SIG-M5 treated with dmso at 0.1 percent for 504 hours (cell line): Measurements from ENCODE around the gene KY.

Source experiments
- DNase-seq: peaks from one replicate; lab custom pipeline; 2025; ENCODE audit not compliant: unreplicated experiment; lab: John Stamatoyannopoulos, UW

The KY gene

DNA sequence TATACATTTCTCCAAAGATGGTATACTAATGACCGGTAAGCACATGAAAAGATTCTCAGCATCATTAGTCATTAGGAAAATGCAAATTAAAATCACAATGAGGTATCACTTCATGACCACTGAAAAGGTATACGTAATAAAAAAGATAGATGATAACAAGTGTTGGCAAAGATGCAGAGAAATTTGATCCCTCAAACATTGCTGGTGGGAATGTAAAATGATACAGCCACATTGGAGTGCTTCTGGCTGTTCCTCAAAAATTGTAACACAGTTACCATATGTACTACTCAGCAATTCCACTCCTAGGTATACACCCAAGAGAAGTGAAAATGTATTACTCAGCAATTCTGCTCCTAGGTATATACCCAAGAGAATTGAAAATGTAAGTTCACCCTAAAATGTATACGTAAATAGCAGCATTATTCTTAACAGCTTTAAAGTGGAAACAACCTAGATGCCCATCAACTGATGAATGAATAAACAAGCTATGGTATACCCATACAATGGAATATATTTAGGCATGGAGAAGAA, 25.0 kb upstream of the KY start:
- DNase-seq: no peak

DNA sequence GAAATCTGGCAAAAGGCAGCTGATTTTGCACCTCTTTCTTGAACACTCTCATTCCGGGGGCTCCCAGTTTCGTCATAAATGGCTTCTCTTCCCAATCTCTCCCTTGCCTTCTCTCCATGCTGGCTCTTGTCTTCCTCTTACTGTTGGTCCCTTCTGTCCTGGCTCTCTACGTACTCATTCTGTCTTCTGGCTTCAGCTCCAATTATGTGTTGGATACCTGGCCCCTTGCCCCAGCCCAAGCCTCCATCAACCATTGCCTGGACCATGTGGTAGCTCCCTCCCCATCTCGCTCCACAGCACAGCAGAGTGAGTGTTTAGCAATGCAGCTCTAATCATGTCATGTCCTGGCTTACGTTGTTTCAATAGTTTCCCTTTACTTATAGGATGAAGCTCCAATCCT, 21.7 kb upstream of the KY start:
- no peak for DNase-seq

DNA sequence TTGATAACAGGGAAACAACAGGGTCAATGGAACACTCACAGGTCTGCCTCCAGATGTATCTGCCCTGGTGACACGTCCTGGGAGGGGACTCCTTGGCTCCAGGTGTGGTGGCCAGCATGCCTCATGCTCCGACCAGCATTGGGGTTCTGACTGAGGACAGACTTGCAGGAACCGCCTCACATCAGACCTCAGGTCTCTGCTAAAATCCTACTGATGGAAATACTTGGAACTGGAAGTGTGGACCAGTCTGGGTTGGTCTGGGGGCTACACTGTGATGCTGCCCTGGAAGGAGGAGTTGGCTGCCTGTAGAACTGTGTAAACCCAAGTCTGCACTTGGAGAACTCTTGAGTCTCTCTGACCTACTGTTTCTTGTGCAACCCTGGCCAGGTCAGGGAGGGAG, 17.1 kb upstream of the KY start:
- DNase-seq: no peak

DNA sequence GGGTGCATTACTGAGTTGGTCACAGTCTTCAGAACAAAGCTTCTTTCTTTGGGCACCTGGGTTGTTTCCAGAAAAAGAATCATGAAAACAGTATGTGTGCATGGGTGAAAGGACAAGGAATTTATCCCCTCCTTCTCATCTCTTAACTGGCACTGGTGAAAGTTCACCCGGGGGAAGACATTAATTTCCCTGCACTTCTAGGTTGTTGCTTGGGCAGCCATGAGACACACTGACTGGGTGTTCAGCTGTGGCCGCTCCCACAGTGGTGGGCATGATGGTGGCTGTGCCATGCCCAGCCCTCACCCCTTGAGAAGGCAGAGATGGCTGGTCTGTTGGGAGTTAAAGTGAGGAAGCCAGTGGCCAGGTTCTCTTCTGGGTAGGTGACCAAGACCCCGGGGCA, 16.6 kb upstream of the KY start:
- DNase-seq: no peak

DNA sequence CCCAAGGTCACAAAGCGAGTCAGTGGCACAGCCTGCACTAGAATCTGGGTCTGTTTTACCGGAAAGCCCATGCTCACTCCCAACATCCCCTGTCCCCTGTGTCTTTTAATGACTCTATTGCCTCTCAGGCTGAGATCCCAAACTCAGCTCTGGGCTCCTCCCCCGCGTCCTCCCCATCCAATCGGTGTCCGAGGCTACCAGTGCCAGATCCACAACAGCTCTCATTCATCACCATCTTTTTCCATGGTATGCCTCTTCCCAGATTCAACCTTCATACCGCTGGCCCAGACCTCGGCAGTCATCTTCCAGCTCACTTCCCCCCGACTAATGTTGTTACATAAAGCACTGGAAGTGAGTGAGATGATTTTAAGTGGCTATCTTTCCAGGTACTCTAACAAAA, 16.1 kb upstream of the KY start:
- DNase-seq: no peak

DNA sequence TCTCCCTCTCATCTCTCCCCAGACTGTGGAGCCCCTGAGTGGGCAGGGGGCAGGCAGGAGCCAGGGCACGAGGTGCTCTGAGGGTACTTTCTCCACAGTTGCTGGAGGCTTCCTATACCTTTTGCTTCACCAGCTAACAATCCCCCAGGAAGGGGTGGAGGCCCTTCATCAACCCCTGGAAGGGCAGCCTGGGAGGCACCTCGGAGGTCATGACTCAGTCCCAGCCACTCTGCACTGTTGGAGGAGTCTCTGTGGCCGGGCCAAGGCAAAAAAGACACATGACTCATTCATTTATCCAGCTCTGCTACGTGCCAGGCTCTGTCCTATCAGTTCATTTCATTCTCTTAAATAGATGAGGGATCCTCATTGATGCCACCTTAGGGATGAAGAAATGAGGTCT, 15.6 kb upstream of the KY start:
- DNase-seq: no peak

DNA sequence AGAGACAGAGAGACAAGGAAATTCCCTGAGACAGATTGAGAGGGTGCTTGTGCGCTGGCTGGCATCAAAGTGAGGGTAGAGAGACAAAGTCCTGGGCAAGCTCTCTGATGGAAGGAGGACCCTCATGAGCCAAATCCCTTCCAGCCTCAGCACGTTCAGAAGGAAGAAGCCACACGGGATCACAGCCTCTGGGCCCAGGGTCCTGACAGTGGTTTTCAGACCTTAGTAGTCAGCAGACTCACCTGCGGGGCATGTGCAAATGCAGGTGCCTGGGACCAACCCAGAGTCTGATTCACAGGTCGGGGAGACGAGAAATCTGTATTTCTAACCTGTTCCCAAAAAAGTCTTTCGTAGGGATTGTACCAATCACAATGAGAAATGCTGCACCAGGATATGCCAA, 15.2 kb upstream of the KY start:
- no peak for DNase-seq

DNA sequence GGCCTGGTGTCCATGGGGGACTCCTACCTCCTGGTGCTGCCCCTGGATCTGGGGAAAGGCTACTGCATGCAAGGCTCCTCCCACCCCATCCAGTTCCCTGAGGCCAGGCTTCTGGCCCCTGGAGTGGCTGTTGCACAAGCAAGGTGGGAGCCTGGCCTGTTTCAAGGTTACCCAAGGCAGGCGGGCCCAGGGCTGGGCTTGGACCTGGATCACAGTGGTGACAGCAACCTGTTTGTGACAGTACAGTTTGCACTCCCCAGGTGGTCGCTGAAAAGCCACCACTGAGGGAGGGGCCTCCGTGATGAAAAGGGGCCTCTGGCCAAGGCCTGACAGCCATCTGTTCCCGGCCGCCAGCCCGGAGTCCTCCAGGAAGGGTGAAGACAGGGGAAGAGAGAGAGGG, 14.4 kb upstream of the KY start:
- DNase-seq: no peak

DNA sequence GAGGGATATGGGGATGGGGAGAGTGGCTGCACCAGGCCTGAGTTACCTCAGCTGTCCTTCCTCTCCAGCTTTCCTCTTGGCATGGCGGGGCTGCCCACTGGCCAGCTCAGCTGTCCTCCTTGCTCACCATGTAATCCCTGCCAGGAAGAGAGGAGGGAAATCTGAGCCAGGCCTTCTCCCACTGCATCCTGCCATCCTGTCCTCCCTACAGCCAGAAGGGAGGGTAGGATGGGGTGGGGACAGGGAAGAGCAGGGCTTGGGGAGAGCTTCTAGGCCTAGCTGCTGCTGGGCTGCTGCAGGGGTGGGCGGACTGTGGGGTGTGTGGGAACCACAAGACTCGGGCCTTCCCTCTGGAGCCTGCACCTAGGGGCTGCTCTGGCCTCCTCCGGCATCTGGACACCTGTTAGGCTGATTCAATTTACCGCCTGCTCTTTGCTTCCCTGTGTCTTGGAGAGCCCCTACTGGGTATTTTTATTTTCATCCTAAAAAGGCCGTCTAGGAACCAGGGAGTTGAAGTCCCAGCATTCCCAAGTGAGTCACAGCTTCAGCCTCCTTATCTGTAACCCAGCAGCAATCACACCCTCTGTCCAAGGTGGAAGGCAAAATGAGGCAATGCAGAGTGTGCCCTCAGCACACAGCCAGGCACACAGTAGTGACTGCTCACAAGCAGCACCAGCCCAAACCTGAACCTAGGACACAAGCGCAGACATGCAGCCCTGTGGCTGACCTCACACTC, 13.1 kb upstream of the KY start:
- DNase-seq: no peak

DNA sequence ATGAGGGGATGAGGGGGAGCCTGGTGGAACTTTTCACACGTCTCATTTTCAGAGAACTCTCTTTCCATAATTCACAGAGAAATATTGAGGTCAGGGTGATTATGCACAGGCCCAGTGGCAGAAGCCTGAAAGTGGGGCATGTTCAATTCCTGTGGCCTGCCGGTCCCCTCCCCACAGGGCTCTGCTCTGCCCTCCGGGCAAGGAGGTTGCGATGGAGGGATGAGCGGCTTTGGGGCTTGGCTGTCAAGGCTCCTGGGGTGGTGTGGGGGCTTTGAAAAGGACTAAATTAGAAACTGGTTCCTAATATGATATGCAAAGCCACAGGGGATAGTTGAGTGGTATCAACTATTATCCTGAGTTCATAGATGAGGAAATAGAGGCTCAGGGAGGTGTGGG, 9.2 kb upstream of the KY start:
- no peak for DNase-seq

DNA sequence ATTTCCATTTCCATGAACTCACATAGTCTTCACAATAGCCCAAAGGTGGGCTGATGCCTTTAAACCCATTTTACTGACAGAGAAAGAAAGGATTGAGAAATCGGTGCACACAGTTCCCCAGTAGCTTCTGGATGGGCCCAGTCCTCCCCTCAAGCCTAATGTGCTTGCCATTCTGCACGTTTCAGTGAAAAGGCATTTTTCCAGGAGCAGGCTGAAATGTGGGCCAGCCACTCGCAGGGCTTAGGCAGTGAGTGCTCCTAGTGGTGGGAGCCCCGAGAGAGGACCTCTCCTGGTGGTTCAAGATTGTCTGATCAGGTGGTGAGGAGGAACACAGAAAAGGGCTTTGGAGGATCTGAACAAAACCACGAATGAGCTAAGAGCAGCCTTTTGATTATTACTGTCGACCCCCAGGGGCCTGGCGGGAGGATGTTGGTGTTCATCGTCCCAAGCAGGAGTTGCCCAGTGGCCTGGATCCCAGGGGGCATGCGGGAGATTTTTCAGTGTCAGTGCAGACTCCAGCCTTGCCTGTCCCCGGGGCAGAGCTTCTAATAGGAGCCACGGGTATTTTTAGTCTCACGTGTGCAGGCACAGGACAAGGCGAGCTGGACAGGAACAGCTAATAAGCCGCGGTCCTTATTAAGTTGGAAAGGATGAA, 8.7 kb upstream of the KY start:
- DNase-seq: no peak

DNA sequence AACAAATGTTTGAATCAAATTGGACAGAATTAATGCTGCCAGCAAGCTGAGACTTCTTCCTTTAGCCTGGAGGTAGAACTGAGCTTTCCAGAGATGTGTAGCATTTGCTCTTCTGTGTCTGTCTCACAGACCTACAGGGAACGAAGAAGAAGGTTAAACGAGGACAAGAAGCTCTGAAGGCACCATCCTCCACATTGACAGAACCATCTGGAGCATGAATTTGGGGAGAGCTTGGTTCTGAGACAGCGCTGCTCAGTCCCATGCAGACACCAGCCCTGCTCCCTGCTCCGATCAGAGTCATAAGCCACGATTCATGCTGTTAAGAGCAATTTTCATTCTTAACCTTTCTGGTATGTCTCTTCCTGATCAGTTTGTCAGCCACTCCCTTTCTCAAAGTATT, 7.7 kb upstream of the KY start:
- DNase-seq: no peak

DNA sequence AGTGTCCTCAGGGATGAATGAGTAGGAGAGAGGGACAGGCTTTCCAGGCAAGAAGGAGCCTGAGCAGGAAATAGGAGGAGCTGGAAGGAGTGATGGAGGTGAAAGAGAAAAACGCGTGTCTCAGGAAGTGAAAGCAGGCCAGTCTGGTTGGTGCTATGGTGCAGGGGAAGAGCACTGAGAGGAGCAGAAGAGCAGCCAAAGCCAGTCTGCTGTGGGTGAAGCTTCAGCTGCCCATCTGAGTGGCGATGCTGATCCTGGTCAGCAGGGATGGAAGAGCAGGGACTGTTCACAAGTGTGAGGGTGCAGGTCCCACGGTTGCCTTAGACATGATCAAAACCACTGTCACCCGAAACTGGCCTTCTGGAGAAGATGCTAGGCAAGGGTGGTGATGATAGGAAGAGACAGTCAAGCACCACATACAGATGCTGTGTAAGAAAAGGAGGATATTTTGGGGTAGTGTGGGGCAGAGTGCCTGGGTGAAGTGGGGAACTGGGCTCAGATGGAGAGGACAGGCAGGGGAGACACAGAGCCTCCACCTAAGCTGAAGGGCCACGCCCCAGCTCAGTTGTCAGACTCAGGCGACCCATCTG, 5.5 kb upstream of the KY start:
- DNase-seq: no peak

DNA sequence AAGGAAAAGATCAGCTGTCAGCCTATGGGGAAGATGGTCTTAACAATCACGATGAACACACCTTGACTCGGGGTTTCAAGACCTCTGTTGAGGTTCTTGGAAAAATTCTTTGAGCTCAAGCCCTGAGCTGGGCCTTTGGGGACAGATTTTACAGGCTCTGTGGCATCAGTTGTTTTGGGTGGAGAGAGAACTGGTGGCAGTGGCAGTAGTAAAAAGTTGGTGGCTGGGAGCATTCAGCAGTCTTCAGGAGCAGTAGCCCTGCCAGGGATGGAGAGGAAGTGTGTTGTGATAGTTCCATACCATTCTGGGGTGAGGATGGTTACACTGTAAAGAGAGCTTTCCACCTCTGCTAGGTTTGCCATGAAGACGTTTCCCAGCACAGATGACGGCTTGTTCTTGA, 4.9 kb upstream of the KY start:
- DNase-seq: no peak

DNA sequence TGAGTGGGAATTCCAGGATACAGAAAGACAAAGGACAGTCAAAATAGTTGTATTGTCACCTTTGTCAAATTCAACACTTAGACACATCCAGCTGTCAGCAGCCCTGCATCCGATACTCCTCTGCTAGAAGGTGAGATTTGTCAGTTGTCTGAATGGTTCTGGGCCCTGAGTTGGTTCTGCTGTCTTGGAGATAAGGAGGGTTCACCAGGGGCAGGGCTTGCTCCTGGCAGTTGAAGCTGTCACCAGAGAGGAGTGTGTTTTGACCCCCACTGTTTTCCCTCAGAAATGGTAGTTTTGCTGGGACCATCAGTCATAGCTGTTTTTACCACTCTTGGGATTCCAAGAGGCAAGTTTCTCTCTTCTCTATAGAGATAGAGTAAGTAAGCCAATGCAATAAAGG, 3.2 kb upstream of the KY start:
- no peak for DNase-seq

DNA sequence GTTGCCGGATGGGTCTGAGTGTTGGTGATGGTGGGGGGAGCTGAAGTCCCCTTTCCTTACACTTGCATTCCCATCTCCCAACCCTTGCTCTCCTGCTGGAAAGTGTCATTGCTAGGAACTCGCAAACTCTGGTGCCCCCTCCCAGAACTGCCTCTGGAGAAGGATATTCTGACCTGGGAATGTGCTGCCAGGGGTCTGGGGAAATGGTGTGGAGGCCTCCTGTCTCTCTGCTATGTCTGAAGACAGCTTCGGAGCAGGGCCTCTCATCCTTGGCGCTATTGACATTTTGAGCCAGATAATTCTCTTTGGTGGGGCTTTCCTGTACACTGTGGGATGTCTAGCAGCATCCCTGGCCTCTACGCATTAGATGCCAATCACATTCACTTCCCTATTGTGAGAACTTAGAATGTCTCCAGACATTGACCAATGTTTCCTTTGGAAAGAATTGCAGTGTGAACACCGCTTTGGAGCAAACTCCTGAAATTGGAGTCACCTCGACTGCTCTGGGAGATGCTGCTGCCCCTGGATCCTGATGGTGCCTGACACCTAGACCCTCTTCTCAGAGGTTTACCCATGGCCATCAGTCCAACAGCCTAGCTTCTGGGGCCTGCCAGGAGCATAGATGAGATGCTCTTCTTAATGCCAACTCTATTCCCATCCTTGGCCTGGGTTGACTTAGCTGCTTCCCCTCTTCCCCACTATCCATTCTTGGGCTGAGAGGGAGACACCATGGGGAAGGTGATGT, 2.2 kb upstream of the KY start:
- DNase-seq: no peak

DNA sequence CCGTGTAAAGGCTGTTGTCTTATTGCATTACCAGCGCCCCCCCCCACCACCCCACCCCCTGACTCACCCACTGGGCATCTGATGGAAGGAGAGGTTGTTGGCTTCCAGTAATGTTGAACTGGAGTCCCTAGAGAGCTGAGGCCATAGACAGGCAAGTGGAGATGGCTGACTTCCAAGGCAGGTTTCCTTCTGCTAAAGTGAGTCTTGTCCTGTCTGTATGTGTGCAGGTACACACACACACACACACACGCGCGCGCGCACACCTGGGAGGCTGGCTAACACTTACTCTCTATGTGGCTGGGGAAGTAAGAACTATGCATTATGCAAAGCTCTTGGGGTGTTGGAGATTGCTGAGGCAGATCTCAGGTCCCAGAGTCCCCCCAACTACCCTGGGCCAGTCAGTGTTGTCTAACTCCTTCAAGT, 1.6 kb upstream of the KY start:
- DNase-seq: no peak

DNA sequence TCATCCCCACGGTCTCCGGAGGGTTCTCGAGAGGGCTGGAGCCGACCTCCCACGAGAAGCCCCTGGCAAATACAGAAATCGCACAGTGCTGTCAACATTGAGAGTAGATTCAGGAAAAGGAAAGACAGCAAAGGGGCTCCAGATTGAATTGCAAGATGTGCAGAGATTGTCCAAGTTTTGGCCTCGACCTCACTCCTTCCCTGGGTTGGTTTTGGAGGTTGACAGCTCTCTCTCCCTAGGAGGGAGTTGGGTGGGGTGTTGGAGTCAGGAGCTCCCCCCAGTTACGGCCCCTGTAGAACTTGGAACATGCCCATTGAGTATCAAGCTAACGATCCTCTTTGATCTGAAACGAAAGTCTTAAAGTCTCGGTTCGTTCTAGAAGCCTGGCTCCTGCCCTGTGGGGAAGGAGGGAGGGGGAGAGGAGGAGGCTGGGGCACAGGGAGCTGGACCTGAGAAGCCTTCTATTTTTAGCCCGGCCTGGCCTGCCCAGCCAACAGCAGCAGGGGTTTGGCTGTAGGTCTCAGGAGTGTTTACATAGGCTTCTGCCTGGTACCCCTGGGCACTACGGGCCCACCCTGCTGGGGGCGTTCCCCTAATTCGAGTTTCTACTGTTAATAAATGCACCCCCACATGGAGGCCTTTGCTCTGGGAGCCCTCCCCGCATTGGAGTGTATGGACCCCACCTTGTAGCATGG, 672 bp upstream of the KY start:
- DNase-seq: no peak

DNA sequence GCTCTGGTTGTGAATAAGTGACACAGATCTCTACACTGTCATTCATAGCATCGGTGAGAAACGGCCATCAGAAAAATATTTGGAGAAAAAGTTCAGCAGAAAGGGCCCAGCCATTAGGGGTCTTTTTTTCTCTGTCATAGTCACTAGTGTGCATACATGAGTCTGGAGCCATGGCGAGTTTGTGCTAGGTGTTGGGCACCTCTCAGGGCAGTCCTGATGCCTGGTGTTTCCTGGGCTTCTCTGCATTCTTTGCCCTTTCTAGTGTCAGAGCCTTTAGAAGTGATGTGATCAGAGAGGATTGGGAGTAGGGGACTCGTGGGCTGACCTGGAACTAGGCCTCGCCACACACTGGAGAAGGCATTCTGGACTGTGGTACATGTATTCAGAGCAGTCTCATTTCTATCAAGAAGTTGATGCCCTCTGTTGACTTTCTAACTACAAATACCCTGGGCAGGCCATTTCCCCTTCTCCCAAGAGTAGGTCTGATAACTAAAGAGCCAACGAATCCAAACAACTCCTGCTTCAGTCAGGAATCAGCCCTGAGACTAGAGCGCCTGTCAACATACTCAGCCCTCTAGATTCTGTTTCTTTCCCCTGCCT, 1.6 kb downstream of the KY start:
- DNase-seq: no peak

DNA sequence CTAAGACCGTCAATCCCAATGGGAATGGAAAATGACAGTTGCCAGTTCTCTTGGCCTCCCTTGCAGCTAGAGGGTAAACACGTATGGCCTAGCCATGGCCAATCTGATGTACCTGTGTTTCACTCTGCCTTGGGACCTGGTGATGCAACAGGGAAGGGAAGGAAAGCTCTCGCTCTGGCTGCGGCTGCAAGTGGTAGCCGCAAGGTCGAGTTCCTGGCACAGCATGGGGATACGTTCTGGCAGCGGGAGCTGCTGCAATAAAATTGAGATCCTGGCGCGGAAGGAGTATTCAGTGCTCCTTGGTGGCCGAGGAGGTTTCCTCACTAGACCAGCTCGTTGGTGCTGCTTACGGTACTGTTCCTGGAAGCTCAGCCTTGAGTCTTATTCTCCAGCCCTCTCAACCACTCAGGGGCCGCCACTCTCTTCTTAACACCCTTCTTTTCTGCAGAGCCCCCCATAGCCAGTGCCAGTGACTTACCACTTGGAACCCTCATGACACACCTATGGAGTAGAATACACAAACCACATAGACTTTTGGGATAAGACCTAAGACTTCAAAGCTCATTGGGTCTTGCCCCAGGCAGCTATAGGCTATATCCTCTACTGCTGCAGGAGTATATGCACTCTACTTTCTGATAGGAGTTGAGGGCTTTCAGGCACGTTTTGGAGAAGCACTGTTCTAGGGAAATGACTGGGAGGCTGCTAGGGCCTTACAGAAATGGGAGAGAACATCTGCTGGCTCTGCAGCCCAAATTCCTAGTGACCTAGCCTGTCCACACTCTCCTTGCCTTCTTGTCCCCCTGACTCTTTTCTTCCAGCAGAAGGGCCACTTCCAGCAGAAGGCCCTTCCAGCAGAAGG, 2.7 kb downstream of the KY start:
- no peak for DNase-seq
